K562 (cell line): ENCODE data around the gene ALKBH2. TPM values are rescaled to one million over a fixed set of nuclear protein-coding genes. Genes with fewer than 3 reads are reported as not detected.

Experiments used
- ZNF586 ChIP-seq: fragments of 450-650 bp; formaldehyde crosslinking; conservative IDR thresholded peaks from 2 replicates; pipeline ENCODE4 v1.4.0; 2020; ENCODE audit warnings: mild to moderate bottlenecking, moderate library complexity
- polyA plus RNA-seq, 8 experiments: library from polyadenylated mRNA; depleted of rRNA in 4 of 8; stranded (reverse) in 5 of 8; unstranded in 3 of 8; fragments of >200 nt; fragmentation: Nextera tagmentation in 2 of 8; fragmentation: Illumina TruSeq in 1 of 8; extraction: Ambion mirVana in 2 of 8; extraction: Trizol in 1 of 8; gene quantifications; 2 replicates each; pipeline versions ENCODE4 v1.2.1 to v1.2.3, GENCODE V29; 2011 to 2014; ENCODE audit warnings: inconsistent platforms in 1 of 8, missing spikeins in 1 of 8
- total RNA-seq, 7 experiments: library from RNA; depleted of rRNA in 6 of 7; stranded (reverse); fragments of >200 nt in 6 of 7; fragmentation: Illumina TruSeq in 2 of 7; extraction: Trizol in 2 of 7; gene quantifications; 2 replicates each; pipeline versions ENCODE4 v1.2.1 to v1.2.3, GENCODE V29; 2011 to 2021; ENCODE audit warnings: low replicate concordance in 1 of 7
- TF ChIP-seq, protein P1 (sequence below): fragments of 450-650 bp; conservative IDR thresholded peaks from 2 replicates; pipeline ENCODE4 v1.6.1; 2016; ENCODE audit warnings: missing genetic modification characterization, low read depth, mild to moderate bottlenecking, control low read depth, missing compliant biosample characterization
- TF ChIP-seq, protein P2 (sequence below): fragments of 450-650 bp; IDR thresholded peaks from 2 replicates; pipeline ENCODE4 v1.6.1; 2016; ENCODE audit warnings: mild to moderate bottlenecking, moderate library complexity

Gene ALKBH2
- total and polyA plus RNA-seq, 9 of the 15 experiments (the other 6 are each of a cell fraction or from before 2014, with no cell fraction given) = 5.9 to 56.1 (median 41.9) TPM

DNA sequence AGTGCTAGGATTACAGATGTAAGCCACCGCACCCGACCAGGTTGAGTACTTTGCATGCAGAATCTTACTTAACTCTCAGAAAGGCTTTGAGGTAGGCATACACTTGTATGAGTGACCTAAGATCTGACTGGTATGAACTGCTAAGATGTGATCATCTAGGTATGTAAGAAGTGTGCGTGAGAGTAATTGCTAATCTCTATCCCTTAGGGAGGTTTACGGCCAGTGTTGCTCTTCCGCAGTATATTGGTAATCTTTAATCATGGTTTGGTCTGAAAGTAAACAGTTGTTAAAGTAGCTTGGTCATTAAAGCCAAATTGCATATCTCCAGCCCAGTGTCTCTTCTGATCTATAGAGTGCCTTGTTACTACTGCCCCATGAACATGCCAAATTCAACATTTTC is 11.9 kb upstream of the ALKBH2 start (continued):
- TF ChIP-seq, protein P1, sequence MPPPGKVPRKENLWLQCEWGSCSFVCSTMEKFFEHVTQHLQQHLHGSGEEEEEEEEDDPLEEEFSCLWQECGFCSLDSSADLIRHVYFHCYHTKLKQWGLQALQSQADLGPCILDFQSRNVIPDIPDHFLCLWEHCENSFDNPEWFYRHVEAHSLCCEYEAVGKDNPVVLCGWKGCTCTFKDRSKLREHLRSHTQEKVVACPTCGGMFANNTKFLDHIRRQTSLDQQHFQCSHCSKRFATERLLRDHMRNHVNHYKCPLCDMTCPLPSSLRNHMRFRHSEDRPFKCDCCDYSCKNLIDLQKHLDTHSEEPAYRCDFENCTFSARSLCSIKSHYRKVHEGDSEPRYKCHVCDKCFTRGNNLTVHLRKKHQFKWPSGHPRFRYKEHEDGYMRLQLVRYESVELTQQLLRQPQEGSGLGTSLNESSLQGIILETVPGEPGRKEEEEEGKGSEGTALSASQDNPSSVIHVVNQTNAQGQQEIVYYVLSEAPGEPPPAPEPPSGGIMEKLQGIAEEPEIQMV = no peak
- TF ChIP-seq, protein P2, sequence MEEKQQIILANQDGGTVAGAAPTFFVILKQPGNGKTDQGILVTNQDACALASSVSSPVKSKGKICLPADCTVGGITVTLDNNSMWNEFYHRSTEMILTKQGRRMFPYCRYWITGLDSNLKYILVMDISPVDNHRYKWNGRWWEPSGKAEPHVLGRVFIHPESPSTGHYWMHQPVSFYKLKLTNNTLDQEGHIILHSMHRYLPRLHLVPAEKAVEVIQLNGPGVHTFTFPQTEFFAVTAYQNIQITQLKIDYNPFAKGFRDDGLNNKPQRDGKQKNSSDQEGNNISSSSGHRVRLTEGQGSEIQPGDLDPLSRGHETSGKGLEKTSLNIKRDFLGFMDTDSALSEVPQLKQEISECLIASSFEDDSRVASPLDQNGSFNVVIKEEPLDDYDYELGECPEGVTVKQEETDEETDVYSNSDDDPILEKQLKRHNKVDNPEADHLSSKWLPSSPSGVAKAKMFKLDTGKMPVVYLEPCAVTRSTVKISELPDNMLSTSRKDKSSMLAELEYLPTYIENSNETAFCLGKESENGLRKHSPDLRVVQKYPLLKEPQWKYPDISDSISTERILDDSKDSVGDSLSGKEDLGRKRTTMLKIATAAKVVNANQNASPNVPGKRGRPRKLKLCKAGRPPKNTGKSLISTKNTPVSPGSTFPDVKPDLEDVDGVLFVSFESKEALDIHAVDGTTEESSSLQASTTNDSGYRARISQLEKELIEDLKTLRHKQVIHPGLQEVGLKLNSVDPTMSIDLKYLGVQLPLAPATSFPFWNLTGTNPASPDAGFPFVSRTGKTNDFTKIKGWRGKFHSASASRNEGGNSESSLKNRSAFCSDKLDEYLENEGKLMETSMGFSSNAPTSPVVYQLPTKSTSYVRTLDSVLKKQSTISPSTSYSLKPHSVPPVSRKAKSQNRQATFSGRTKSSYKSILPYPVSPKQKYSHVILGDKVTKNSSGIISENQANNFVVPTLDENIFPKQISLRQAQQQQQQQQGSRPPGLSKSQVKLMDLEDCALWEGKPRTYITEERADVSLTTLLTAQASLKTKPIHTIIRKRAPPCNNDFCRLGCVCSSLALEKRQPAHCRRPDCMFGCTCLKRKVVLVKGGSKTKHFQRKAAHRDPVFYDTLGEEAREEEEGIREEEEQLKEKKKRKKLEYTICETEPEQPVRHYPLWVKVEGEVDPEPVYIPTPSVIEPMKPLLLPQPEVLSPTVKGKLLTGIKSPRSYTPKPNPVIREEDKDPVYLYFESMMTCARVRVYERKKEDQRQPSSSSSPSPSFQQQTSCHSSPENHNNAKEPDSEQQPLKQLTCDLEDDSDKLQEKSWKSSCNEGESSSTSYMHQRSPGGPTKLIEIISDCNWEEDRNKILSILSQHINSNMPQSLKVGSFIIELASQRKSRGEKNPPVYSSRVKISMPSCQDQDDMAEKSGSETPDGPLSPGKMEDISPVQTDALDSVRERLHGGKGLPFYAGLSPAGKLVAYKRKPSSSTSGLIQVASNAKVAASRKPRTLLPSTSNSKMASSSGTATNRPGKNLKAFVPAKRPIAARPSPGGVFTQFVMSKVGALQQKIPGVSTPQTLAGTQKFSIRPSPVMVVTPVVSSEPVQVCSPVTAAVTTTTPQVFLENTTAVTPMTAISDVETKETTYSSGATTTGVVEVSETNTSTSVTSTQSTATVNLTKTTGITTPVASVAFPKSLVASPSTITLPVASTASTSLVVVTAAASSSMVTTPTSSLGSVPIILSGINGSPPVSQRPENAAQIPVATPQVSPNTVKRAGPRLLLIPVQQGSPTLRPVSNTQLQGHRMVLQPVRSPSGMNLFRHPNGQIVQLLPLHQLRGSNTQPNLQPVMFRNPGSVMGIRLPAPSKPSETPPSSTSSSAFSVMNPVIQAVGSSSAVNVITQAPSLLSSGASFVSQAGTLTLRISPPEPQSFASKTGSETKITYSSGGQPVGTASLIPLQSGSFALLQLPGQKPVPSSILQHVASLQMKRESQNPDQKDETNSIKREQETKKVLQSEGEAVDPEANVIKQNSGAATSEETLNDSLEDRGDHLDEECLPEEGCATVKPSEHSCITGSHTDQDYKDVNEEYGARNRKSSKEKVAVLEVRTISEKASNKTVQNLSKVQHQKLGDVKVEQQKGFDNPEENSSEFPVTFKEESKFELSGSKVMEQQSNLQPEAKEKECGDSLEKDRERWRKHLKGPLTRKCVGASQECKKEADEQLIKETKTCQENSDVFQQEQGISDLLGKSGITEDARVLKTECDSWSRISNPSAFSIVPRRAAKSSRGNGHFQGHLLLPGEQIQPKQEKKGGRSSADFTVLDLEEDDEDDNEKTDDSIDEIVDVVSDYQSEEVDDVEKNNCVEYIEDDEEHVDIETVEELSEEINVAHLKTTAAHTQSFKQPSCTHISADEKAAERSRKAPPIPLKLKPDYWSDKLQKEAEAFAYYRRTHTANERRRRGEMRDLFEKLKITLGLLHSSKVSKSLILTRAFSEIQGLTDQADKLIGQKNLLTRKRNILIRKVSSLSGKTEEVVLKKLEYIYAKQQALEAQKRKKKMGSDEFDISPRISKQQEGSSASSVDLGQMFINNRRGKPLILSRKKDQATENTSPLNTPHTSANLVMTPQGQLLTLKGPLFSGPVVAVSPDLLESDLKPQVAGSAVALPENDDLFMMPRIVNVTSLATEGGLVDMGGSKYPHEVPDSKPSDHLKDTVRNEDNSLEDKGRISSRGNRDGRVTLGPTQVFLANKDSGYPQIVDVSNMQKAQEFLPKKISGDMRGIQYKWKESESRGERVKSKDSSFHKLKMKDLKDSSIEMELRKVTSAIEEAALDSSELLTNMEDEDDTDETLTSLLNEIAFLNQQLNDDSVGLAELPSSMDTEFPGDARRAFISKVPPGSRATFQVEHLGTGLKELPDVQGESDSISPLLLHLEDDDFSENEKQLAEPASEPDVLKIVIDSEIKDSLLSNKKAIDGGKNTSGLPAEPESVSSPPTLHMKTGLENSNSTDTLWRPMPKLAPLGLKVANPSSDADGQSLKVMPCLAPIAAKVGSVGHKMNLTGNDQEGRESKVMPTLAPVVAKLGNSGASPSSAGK = no peak
- TF ChIP-seq ZNF586 (CRISPR knock-in tag) = no peak
